OCI-LY3 (cell line): ENCODE data around the gene ARHGEF4.

Source experiments
- H2AFZ ChIP-seq: fragments of 200-600, 300-600 bp; shearing (Covaris generic); 2 replicates; pipeline ENCODE4 v1.6.0; 2014; ENCODE audit warnings: antibody characterized with exemption, low read depth, low read length
- H3K27ac ChIP-seq: fragments of 200-600, 300-600 bp; sonication (generic); 2 replicates; pipeline ENCODE4 v1.5.1; 2014; ENCODE audit warnings: mild to moderate bottlenecking, low read length, moderate library complexity, mixed read lengths
- H3K27me3 ChIP-seq: fragments of 200-600, 300-600 bp; sonication (generic); 2 replicates; pipeline ENCODE4 v1.6.1; 2014; ENCODE audit warnings: low read depth, low read length, mixed read lengths
- H3K36me3 ChIP-seq: fragments of 200-600, 300-600 bp; sonication (generic); replicated peaks from 2 replicates; pipeline ENCODE3; 2014; ENCODE audit warnings: low read depth, low read length, mixed read lengths
- H3K4me1 ChIP-seq: fragments of 300-600, 200-600 bp; sonication (generic); 2 replicates; pipeline ENCODE4 v1.6.1; 2014; ENCODE audit warnings: low read length, mixed read lengths
- H3K4me2 ChIP-seq: fragments of 200-600, 300-600 bp; sonication (generic); 2 replicates; pipeline ENCODE4 v1.6.1; 2014; ENCODE audit warnings: low read length, mixed read lengths
- H3K4me3 ChIP-seq: fragments of 300-600, 200-600 bp; sonication (generic); 2 replicates; pipeline ENCODE4 v1.5.1; 2014; ENCODE audit warnings: antibody characterized with exemption, mild to moderate bottlenecking, low read length, moderate library complexity
- H3K79me2 ChIP-seq: fragments of 300-600, 200-600 bp; shearing (Covaris generic); 2 replicates; pipeline ENCODE4 v1.6.1; 2014; ENCODE audit warnings: mild to moderate bottlenecking, low read length, mixed read lengths
- H3K9ac ChIP-seq: fragments of 300-600, 200-600 bp; shearing (Covaris generic); 2 replicates; pipeline ENCODE4 v1.6.0; 2014; ENCODE audit warnings: mild to moderate bottlenecking, low read length, moderate library complexity
- H3K9me3 ChIP-seq: fragments of 200-600, 300-600 bp; shearing (Covaris generic); 2 replicates; pipeline ENCODE4 v1.6.1; 2014; ENCODE audit warnings: low read length, mixed read lengths; ENCODE audit not compliant: insufficient read depth
- H4K20me1 ChIP-seq: fragments of 200-600, 300-600 bp; sonication (generic); 2 replicates; pipeline ENCODE4 v1.6.1; 2016; ENCODE audit warnings: low read length, mixed read lengths; ENCODE audit not compliant: insufficient read depth
- CTCF ChIP-seq: fragments of 200-600, 300-600 bp; sonication (generic); IDR thresholded peaks from 2 replicates; pipeline ENCODE4 v1.5.1; 2014; ENCODE audit warnings: antibody characterized with exemption, low read length, low read depth
- EZH2phosphoT487 ChIP-seq: fragments of 200-600 bp; shearing (Covaris generic); IDR thresholded peaks from 2 replicates; pipeline ENCODE4 v1.6.1; 2018; ENCODE audit warnings: antibody characterized with exemption, mixed run types, low read depth

ARHGEF4 gene

GRCh38 chr2:130891966-130892365, 55.3 kb downstream of the ARHGEF4 start:
- Histone ChIP-seq H3K9ac (no peak overlapping the region), H3K79me2 (no peaks in the 10 kb centered on the region), H2AFZ (no peak overlapping the region), H3K27me3 (0 out of 2 replicates have a peak, but pooled peaks cover 3% of the 10 kb centered on the region), H3K4me1 (no peaks in the 10 kb centered on the region), H3K9me3 (no peaks in the 10 kb centered on the region), H3K4me2 (no peak overlapping the region), H3K36me3 (no peaks in the 10 kb centered on the region), H4K20me1 (no peaks in the 10 kb centered on the region), H3K4me3 (no peak overlapping the region), H3K27ac (no peak overlapping the region)
- TF ChIP-seq CTCF, result no peak
- no peak for TF ChIP-seq EZH2phosphoT487

GRCh38 chr2:130892793-130893785, 56.4 kb downstream of the ARHGEF4 start:
- no peak overlapping the region for H3K4me2 ChIP-seq
- no peak for TF ChIP-seq EZH2phosphoT487
- TF ChIP-seq CTCF, result no peak

GRCh38 chr2:130894326-130894942, 57.7 kb downstream of the ARHGEF4 start:
- Histone ChIP-seq H3K4me1 (no peaks in the 10 kb centered on the region), H3K4me2 (no peak overlapping the region), H3K36me3 (no peaks in the 10 kb centered on the region), H4K20me1 (no peaks in the 10 kb centered on the region), H3K27ac (no peak overlapping the region), H3K27me3 (no peaks in the 10 kb centered on the region), H3K4me3 (no peak overlapping the region), H3K9ac (no peak overlapping the region), H2AFZ (no peak overlapping the region), H3K9me3 (no peaks in the 10 kb centered on the region), H3K79me2 (no peaks in the 10 kb centered on the region)
- no peak for TF ChIP-seq CTCF
- no peak for TF ChIP-seq EZH2phosphoT487

More at GRCh38 chr2:130892793-130893785, 56.4 kb downstream of the ARHGEF4 start:
- H3K9me3 ChIP-seq, result no peaks in the 10 kb centered on the region
- no peak overlapping the region for H3K27ac ChIP-seq
- H3K79me2 ChIP-seq, result no peaks in the 10 kb centered on the region
- no peak overlapping the region for H3K9ac ChIP-seq
- H4K20me1 ChIP-seq, result no peaks in the 10 kb centered on the region
- H3K4me3 ChIP-seq, result no peak overlapping the region
- H3K27me3 ChIP-seq, result 0 out of 2 replicates have a peak, but pooled peaks cover 3% of the 10 kb centered on the region
- no peaks in the 10 kb centered on the region for H3K36me3 ChIP-seq
- H2AFZ ChIP-seq, result no peak overlapping the region
- no peaks in the 10 kb centered on the region for H3K4me1 ChIP-seq

GRCh38 chr2:130896813-130897212, 60.1 kb downstream of the ARHGEF4 start:
- no peak overlapping the region for H3K27ac ChIP-seq
- peaks cover 4% of the 10 kb centered on the region; the same call in 1 of the 2 replicates for H3K27me3 ChIP-seq
- H2AFZ ChIP-seq, result no peak overlapping the region
- H3K36me3 ChIP-seq, result no peaks in the 10 kb centered on the region
- no peaks in the 10 kb centered on the region for H4K20me1 ChIP-seq
- H3K4me2 ChIP-seq, result no peak overlapping the region
- no peaks in the 10 kb centered on the region for H3K79me2 ChIP-seq
- no peak overlapping the region for H3K4me3 ChIP-seq
- no peak overlapping the region for H3K9ac ChIP-seq
- H3K4me1 ChIP-seq, result no peaks in the 10 kb centered on the region
- no peak for TF ChIP-seq EZH2phosphoT487
- no peak for TF ChIP-seq CTCF
- H3K9me3 ChIP-seq, result no peaks in the 10 kb centered on the region
